Ishikawa (cell line): ENCODE data around the gene GIGYF1.

Experiments
- CEBPB ChIP-seq: IDR thresholded peaks from 2 replicates; pipeline ENCODE4 v1.6.1; 2012
- CREB1 ChIP-seq: IDR thresholded peaks from 2 replicates; pipeline ENCODE4 v1.6.1; 2012; ENCODE audit warnings: low read depth
- EGR1 ChIP-seq: IDR thresholded peaks from 2 replicates; pipeline ENCODE4 v1.6.1; 2012
- EP300 ChIP-seq: IDR thresholded peaks from 2 replicates; pipeline ENCODE4 v1.6.1; 2012; ENCODE audit warnings: borderline replicate concordance
- FOXM1 ChIP-seq: IDR thresholded peaks from 2 replicates; pipeline ENCODE4 v1.6.1; 2012; ENCODE audit warnings: low read depth, borderline replicate concordance
- NFIC ChIP-seq: IDR thresholded peaks from 2 replicates; pipeline ENCODE4 v1.6.1; 2012
- RAD21 ChIP-seq: IDR thresholded peaks from 2 replicates; pipeline ENCODE4 v1.6.1; 2012; ENCODE audit warnings: low read depth
- REST ChIP-seq: IDR thresholded peaks from 2 replicates; pipeline ENCODE4 v1.6.1; 2012; ENCODE audit warnings: low read depth, mild to moderate bottlenecking
- TAF1 ChIP-seq: IDR thresholded peaks from 2 replicates; pipeline ENCODE4 v1.6.1; 2012; ENCODE audit warnings: low read depth, mild to moderate bottlenecking
- TCF12 ChIP-seq: IDR thresholded peaks from 2 replicates; pipeline ENCODE4 v1.6.1; 2012; ENCODE audit warnings: low read depth
- YY1 ChIP-seq: IDR thresholded peaks from 2 replicates; pipeline ENCODE4 v1.6.1; 2012; ENCODE audit warnings: low read depth
- ZBTB7A ChIP-seq: IDR thresholded peaks from 2 replicates; pipeline ENCODE4 v1.6.1; 2012; ENCODE audit warnings: low read depth
- TF ChIP-seq, protein P1 (sequence below): IDR thresholded peaks from 2 replicates; pipeline ENCODE4 v1.6.1; 2012

GRCh38 chr7:100639995-100640516 lies 54.0 kb downstream of the GIGYF1 start:
- TF ChIP-seq TCF12 (no peak), TAF1 (no peak), NFIC (no peak), REST (no peak), EP300 (no peak), FOXM1 (no peak), ZBTB7A (no peak), CEBPB (no peak), EGR1 (no peak), CREB1 (no peak), YY1 (no peak), RAD21 (no peak)
- TF ChIP-seq, protein P1, sequence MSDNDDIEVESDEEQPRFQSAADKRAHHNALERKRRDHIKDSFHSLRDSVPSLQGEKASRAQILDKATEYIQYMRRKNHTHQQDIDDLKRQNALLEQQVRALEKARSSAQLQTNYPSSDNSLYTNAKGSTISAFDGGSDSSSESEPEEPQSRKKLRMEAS, result no peak
